Stimulated activated CD4-positive, alpha-beta T cell treated with anti-CD3 and anti-CD28 coated beads, Interleukin-1b, Interleukin-23, amount 100 ng/mL, for 48 hours (primary cell): ENCODE data around the gene PCSK4.

ENCODE experiments used
- DNase-seq: peaks from one replicate; pipeline ENCODE4 v3.0.0-alpha.2; 2020

The PCSK4 gene

DNA sequence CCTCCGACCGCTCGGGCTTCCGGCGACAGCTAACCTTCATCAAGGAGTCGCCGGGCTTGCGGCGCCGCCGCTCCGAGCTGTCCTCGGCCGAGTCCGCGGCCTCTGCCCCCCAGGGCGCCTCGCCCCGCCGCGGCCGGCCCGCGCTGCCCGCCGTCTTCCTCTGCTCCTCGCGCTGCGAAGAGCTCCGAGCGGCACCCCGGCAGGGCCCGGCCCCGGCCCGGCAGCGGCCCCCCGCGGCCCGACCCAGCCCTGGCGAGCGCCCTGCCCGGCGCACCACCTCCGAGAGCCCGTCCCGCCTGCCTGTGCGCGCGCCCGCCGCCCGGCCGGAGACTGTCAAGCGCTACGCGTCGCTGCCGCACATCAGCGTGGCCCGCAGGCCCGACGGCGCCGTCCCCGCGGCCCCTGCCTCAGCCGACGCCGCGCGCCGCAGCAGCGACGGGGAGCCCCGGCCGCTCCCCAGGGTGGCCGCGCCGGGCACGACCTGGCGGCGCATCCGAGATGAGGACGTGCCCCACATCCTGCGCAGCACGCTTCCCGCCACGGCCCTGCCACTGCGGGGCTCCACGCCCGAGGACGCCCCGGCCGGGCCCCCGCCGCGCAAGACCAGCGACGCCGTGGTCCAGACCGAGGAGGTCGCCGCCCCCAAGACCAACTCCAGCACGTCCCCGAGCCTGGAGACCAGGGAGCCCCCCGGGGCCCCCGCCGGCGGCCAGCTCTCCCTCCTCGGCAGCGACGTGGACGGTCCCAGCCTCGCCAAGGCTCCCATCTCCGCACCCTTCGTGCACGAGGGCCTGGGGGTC, 20.7 kb downstream of the PCSK4 start:
- no peak for DNase-seq

DNA sequence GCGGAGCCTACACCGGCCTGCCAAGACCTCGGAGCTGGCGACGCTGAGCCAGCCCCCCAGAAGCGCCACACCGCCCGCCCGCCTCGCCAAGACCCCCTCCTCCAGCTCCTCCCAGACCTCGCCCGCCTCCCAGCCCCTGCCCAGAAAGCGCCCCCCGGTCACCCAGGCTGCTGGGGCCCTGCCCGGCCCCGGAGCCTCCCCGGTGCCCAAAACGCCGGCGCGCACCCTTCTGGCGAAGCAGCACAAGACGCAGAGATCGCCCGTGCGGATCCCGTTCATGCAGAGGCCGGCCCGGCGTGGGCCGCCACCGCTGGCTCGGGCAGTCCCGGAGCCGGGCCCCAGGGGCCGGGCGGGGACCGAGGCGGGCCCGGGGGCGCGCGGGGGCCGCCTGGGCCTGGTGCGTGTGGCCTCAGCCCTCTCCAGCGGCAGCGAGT, 21.3 kb downstream of the PCSK4 start:
- DNase-seq: no peak

- no peak for DNase-seq
Observed at GRCh38 chr19:1468274-1468820, 21.8 kb downstream of the PCSK4 start.

- no peak for DNase-seq
Observed at GRCh38 chr19:1467490-1468273, 22.5 kb downstream of the PCSK4 start.

GRCh38 chr19:1467215-1467489, 23.0 kb downstream of the PCSK4 start:
- no peak for DNase-seq

DNA sequence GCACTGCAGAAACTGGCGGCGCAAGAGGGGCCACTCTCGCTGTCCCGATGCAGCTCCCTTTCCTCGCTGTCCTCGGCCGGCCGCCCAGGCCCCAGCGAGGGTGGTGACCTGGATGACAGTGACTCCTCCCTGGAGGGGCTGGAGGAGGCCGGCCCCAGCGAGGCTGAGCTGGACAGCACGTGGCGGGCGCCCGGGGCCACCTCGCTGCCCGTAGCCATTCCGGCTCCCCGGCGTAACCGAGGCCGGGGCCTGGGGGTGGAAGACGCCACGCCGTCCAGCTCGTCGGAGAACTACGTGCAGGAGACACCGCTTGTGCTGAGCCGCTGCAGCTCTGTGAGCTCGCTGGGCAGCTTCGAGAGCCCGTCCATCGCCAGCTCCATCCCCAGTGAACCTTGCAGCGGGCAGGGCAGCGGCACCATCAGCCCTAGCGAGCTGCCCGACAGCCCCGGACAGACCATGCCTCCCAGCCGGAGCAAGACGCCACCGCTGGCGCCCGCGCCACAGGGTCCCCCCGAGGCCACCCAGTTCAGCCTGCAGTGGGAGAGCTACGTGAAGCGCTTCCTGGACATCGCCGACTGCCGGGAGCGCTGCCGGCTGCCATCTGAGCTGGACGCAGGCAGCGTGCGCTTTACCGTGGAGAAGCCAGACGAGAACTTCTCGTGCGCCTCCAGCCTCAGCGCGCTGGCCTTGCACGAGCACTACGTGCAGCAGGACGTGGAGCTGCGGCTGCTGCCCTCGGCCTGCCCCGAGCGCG, 23.5 kb downstream of the PCSK4 start:
- DNase-seq: no peak

- DNase-seq: no peak
Observed at GRCh38 chr19:1466018-1466460, 24.1 kb downstream of the PCSK4 start.

GRCh38 chr19:1465191-1466016, 24.7 kb downstream of the PCSK4 start:
- DNase-seq: peak; percentile 36

DNA sequence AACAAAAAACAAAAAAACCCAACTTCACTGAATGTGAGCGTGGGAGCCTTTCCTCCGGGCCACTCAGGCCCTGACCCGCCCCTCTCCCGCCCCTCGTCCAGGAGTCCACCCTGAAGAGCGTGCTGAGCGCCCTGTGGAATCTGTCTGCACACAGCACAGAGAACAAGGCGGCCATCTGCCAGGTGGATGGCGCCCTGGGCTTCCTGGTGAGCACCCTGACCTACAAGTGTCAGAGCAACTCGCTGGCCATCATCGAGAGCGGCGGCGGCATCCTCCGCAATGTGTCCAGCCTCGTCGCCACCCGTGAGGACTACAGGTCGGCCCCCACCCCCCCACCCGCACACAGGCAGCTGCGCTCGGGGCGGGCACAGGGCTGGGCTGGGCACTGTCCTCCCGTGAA, 28.3 kb downstream of the PCSK4 start:
- DNase-seq: no peak

DNA sequence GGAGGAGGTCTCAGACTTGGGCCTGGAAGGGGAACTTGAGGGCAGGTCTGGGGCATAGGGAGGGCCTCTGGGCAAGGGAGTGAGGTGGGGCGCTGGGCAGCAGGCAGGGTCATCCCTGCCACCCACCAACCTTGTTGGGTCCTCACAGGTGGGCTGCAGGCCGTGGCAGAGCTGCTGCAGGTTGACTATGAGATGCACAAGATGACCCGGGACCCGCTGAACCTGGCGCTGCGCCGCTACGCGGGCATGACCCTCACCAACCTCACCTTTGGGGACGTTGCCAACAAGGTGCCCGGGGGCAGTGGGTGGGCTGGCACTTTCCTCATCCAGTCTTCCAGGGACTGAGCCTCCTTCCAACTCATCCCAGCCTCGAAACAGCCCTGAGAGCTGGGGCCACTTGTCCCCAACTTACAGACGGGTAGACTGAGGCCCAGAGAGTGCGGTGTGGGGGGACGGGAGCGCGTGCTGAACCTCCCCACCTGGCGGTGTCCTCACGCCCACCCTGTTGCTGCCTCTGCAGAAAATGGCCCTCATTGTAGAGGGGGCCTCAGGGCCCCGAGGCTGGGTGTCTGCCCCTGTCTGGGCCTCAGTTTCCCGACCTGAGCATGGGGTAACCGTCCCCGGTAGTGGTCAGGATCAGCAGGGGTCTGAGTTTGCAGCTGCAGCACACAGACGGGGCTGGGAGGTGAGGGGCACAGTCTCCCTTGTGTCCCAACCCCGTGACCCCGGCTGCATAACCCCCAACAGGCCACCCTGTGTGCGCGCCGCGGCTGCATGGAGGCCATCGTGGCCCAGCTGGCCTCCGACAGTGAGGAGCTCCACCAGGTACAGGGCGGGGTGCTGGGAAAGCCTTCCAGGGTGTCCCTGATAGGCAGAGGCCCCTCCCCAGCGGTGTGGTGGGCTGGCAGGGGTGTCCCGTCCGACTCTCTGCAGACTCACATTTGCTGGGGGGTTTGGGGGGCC, 29.8 kb downstream of the PCSK4 start:
- DNase-seq: no peak

GRCh38 chr19:1459479-1459878, 30.7 kb downstream of the PCSK4 start:
- DNase-seq: no peak

- no peak for DNase-seq
Observed at GRCh38 chr19:1457892-1458291, 32.3 kb downstream of the PCSK4 start.

GRCh38 chr19:1457031-1457739, 33.0 kb downstream of the PCSK4 start:
- DNase-seq: no peak

- no peak for DNase-seq
Observed at GRCh38 chr19:1456121-1456900, 33.8 kb downstream of the PCSK4 start.

DNA sequence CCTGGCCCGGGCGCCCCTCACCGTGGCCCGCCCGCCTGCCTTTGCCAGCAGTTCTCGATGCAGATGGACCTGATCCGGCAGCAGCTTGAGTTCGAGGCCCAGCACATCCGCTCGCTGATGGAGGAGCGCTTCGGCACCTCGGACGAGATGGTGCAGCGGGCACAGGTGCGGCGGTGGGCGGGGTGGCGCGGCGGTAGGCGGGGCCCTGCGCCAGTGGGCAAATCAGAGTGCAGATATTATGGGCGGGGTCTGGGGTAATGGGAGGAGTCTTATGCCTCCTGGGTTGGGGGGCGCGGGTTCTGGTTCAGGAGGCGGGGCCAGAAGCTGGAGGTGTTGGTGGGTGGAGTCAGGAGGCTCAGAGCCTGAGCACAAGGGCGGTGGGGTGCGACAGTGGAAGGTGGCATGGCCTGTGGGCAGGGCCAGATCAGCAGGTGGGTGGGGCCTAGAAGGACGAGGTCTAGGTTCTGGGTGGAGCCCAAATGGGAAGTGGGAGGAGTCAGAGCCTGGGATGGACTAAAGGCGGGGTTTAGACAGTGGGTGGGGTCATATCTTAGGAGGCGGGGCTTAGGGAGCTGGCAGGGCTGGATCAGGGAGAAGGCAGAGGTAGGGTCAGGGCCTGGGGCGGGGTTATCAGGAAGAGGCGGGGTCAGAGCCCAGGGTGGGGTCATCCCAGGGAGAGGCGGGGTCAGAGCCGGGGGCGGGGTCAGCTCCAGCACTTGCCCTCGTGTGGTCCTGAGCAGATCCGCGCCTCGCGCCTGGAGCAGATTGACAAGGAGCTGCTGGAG, 34.6 kb downstream of the PCSK4 start:
- peak; percentile 80 for DNase-seq

GRCh38 chr19:1455002-1455335, 35.2 kb downstream of the PCSK4 start:
- DNase-seq: no peak

- DNase-seq: no peak
Observed at GRCh38 chr19:1453525-1454364, 36.4 kb downstream of the PCSK4 start.
